Cardiac fibroblast (primary cell): ENCODE measurements around the gene UBE2J2.

Experiments used
- DNase-seq, 2 donors: peaks; one replicate each; pipeline versions ENCODE4 v3.0.0 to v3.0.0-alpha.2; 2010; ENCODE audit warnings: low read depth in 2 of 2
- H3K4me3 ChIP-seq, 2 donors: replicated peaks in 1 of 2; 1 replicate in 1 of 2; 2 replicates in 1 of 2; pipeline ENCODE4 v1.5.1; 2011; ENCODE audit warnings: low read depth in 2 of 2, low read length in 2 of 2, mild to moderate bottlenecking in 2 of 2, moderate library complexity in 1 of 2
- TF ChIP-seq, protein P1 (sequence below): IDR thresholded peaks from one replicate; pipeline ENCODE4 v1.5.1; 2011; ENCODE audit warnings: low read depth, mild to moderate bottlenecking, low read length, inconsistent platforms

Gene UBE2J2

DNA sequence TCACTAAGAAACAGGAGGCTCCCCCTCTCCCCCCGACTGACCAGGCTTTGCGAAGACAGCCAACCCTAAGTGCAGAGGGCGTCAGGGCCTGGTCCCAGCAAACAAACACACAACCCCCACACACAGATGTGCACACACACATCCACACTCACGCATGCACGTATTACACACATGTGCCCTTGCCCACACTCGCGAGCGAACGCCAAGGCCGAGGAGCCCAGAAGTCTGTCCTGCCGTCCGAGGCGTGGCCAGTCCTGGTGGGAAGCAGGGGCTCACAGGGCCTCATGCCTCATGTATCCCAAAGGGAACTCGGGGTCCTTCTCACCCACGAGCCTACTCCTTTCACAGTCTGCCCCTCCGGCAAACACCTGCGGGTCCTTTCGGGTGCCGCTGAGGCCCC is 43.9 kb downstream of the UBE2J2 start:
- TF ChIP-seq, protein P1, sequence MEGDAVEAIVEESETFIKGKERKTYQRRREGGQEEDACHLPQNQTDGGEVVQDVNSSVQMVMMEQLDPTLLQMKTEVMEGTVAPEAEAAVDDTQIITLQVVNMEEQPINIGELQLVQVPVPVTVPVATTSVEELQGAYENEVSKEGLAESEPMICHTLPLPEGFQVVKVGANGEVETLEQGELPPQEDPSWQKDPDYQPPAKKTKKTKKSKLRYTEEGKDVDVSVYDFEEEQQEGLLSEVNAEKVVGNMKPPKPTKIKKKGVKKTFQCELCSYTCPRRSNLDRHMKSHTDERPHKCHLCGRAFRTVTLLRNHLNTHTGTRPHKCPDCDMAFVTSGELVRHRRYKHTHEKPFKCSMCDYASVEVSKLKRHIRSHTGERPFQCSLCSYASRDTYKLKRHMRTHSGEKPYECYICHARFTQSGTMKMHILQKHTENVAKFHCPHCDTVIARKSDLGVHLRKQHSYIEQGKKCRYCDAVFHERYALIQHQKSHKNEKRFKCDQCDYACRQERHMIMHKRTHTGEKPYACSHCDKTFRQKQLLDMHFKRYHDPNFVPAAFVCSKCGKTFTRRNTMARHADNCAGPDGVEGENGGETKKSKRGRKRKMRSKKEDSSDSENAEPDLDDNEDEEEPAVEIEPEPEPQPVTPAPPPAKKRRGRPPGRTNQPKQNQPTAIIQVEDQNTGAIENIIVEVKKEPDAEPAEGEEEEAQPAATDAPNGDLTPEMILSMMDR, result no peak
- DNase-seq, result no peak
- no peak overlapping the region for H3K4me3 ChIP-seq

GRCh38 chr1:1228596-1229321 is 44.9 kb downstream of the UBE2J2 start:
- DNase-seq, result no peak
- no peak overlapping the region for H3K4me3 ChIP-seq
- TF ChIP-seq, protein P1, result no peak

- TF ChIP-seq, protein P1, result no peak
- no peak for DNase-seq
Measured at GRCh38 chr1:1228187-1228586, 45.5 kb downstream of the UBE2J2 start.

DNA sequence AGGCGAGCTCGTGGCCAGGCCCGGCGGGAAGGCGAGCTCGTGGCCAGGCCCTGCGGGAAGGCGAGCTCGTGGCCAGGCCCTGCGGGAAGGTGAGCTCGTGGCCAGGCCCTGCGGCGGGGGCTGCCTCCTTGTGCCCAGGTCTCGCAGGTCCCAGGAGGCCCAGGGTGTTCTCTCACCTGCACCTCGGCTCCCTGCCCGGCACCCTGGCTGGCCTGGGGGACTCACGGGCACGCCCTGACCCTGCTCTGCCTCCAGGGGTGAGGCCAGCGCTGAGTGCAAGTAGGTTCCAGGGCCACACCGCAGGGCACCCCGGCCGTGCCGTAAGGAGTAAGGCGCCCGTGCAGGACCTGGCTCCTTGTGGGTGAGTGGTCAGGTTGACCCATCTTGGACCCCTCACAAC is 46.3 kb downstream of the UBE2J2 start:
- TF ChIP-seq, protein P1, result no peak
- no peak overlapping the region for H3K4me3 ChIP-seq
- DNase-seq, result no peak

More at GRCh38 chr1:1228187-1228586, 45.5 kb downstream of the UBE2J2 start:
- H3K4me3 ChIP-seq, result no peak overlapping the region

GRCh38 chr1:1226566-1227362 is 46.9 kb downstream of the UBE2J2 start:
- no peak for DNase-seq
- TF ChIP-seq, protein P1, result no peak
- no peak overlapping the region for H3K4me3 ChIP-seq

DNA sequence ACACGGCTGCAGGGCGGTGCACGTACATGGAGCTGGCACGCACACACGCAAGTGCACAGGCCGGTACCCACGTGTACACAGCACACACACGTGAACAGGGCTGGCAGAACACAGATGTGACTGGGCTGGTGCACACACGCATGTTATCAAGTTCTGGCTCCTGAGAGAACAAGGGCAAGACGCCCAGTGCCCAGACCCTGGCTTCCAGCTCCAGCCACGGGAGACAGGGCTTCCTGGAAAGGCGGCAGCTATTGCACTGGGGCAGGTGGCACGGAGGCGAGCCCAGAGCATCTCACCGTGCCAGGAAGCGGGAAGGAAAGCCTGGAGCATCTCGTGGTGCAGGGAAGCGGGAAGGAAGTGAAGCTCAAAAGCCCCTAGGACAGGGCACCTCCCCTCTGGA is 47.7 kb downstream of the UBE2J2 start:
- no peak overlapping the region for H3K4me3 ChIP-seq
- no peak for DNase-seq
- TF ChIP-seq, protein P1, result no peak
